GM19452 (cell line): ENCODE results near the gene MYLK3.
A peak's percentile ranks its signal among the peaks of the same experiment; 100 is the strongest.
"Not testable (repeated sequence)": the region's sequence is repeated elsewhere in the genome, so short reads cannot be mapped to it uniquely, and the experiment has no call there.

ENCODE experiments used
- ATAC-seq: cut with Tn5 transposase; IDR thresholded peaks from one replicate; pipeline ENCODE4 v1.9.1; 2021; ENCODE audit not compliant: unreplicated experiment

Gene MYLK3

DNA sequence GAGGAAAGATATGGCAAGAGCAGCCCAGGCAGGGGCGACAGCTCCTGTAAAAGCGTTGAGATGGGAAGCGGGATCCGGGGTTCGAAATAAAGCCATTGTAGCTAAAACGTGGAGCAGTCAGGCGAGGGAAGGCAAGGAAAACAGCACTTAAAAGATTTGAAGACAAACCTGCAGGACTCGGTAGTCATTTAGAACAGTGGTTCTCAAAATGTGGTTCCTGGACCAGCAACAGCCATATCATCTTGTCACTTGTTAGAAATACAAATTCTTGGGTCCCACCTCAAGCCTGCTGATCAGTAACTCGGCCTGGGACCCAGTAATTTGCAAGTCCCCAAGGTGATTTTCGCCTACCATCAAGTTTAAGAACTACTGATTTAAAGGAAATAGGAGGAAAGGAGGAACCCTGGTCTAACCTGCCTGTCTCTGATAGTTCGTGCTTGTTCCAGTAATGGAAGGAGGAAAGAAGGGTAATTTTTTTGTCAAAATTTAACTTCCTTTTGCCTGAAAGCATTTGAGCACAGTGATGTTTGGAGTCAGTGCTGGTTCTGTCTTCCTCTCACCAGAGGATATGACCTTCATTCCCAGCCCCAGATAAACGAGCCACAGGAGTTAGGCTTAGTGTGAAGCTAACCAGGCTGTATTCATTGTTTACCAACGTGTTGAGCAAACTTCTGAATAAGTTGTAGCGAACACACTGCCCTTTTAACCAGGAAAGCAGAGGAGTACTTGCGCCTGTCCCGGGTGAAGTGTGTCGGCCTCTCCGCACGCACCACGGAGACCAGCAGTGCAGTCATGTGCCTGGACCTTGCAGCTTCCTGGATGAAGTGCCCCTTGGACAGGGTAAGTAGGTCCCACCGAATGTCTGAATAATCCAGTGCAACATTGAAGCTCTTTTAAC is 57.6 kb downstream of the MYLK3 start:
- ATAC-seq: no peak

DNA sequence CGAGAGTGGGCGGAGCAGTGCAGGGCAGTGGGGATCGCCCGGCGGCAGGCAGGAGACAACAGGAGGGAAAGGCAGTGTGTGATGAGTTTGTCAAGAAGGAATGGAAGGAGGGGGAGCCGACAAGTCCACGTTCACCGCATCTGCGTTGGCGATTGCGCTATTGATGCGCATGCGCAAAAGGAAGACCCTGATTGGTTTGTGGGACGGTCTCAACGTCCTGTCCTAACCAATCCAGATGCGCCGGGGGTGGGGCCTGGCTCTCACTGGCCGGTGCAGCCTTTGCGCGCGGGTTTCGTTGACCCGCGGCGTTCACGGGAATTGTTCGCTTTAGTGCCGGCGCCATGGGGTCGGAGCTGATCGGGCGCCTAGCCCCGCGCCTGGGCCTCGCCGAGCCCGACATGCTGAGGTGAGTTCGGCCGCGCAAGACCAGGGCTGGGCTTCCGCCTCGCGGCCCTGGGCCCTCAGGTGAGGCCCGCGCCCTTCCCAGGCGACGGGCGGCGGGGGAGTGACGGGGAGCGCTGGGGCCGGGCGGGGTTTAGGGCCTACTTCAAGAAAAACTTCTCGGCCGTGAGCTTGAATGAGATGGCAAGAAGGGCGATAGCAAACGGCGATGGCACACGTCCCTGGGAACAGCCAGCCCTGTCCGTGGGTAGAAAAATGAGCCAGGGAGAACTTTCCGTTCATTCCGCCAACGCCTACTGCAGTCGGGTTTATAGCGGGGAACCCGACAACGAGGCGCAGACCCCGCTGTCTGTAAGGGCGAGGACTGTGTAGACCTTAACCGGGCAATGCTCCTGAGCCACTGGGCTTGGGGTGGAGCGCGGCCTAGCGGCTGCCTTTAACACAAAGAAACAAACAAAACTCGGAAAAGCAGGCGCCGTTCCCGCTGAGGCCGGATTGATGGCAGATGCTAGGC is 58.5 kb downstream of the MYLK3 start, which contains the start of gene ORC6:
ORC6 (plus strand) TSS at position 295 of the 916 bp plus-strand sequence; CDS start at position 342, 47 bp downstream.
- ATAC-seq: peak; percentile 74

DNA sequence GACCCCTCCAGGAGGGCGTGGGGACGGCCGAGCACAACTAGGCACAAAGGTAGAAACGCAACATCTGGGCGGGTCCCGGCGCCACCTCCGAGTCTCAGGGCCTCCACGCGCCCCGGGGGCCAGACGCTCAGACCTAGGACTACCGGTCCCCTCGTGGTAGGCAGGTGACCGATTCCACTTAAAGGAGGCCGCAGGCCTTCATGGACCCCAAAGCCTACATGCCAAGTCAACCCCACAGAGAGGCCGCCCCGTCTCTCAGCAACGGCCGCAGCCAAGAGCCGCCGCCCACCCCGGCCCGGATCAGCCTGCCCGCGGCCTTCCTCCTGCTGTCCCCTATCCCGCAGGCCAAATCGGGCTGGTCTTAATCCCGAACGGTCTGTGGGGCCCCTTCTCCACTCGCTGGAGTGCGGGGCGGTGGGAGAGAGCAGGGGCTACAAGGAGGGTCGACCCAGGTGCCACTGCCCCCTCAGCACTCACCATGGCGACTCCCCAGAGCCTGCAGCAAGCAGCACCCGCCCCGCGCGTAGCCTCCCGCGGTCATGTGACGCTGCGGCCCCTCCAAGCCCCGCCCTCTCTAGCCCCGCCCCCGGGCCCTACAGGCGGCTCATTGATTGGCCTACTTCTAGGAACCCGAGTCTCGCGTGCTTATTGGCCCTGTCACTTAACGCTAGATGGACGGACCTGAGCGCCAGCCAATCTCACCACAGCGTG is 59.3 kb downstream of the MYLK3 start, which contains the start of gene VPS35:
VPS35 (minus strand) TSS at position 525 of the 711 bp plus-strand sequence; CDS start at position 480, 45 bp downstream.
- peak; percentile 81 for ATAC-seq

GRCh38 chr16:46688101-46688653 is 60.0 kb downstream of the MYLK3 start:
- ATAC-seq: no peak

- ATAC-seq: no peak
Observed at GRCh38 chr16:46687486-46687885, 60.7 kb downstream of the MYLK3 start.

GRCh38 chr16:46686815-46687473 is 61.2 kb downstream of the MYLK3 start:
- ATAC-seq: no peak

- ATAC-seq: not testable (repeated sequence)
Observed at GRCh38 chr16:46681867-46682266, 66.3 kb downstream of the MYLK3 start.

DNA sequence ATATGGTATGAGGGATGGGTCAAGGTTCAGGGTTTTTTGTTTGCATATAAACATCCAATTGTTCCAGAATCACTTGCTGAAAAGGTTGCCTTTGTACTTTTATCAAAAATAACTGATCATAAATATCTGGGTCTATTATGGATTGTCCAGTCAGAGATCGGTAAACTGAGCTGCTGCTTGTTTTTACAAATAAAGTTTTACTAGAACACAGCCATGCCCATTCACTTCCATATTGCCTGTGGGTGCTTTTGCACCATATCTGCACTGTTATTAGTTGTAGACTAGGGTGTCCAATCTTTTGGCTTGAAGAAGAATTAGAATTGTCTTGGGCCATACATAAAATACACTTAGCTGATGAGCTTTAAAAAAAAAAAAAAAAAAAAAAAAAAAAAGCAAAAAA is 70.2 kb downstream of the MYLK3 start:
- ATAC-seq: not testable (repeated sequence)

- ATAC-seq: peak; percentile 91
Observed at GRCh38 chr16:46673320-46674013, 74.7 kb downstream of the MYLK3 start.

DNA sequence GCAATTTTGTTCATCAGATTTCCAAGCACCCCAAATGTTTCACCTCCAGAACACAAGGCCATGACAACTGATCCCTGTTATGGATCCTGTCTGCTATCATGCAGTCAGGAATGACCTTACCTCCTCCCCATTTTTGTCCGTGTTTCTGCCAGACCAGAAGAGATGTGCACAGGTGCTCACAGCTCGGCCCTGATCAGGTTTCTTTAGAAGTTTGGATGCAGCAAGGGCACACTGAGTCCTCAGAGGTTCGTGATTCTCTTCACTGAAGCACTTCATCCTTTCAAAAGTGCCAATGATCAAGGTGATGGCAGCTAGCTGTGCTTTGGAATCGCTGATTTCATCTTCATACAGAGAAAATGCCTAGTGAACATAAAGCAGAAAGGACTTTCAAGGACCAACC is 86.0 kb downstream of the MYLK3 start:
- no peak for ATAC-seq

GRCh38 chr16:46658925-46659324 is 89.2 kb downstream of the MYLK3 start:
- peak; percentile 96 for ATAC-seq
